ENCODE data around the gene FOXK1. TPM values are rescaled to one million over a fixed set of nuclear protein-coding genes. Genes with fewer than 3 reads are reported as not detected.

The FOXK1 gene
- total RNA-seq, 2 donors from 2014 or later = 34.3 to 62.4 TPM

DNA sequence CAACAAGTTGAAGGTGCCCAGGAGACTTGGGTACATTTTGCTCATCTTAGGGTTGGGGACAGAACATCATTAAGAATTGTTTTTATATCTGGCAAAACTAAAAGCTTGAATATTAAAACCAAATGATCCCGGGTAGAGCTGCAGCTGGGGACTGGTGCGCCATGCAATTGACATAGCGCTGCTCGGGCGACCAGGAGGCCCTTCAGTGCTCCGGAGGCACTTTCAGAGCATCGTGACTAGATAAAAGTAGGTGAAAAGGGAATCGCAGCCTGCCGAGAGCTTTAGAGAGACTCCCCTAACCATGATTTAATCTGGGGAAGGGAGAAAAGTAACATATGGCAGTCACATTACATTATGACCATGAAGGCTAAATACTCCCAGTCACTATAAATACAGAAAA, 21.4 kb downstream of the FOXK1 start:
- no peaks in the 10 kb centered on the region for H3K9me3 ChIP-seq
- H3K4me1 ChIP-seq (ENCODE audit: control insufficient read depth in 1 of 2, low read depth in 2 of 2) = peaks cover 40 to 93% of the 10 kb centered on the region in 2 donors
- H3K27ac ChIP-seq = peak overlapping the region in 1 of 2 donors; percentile 11

DNA sequence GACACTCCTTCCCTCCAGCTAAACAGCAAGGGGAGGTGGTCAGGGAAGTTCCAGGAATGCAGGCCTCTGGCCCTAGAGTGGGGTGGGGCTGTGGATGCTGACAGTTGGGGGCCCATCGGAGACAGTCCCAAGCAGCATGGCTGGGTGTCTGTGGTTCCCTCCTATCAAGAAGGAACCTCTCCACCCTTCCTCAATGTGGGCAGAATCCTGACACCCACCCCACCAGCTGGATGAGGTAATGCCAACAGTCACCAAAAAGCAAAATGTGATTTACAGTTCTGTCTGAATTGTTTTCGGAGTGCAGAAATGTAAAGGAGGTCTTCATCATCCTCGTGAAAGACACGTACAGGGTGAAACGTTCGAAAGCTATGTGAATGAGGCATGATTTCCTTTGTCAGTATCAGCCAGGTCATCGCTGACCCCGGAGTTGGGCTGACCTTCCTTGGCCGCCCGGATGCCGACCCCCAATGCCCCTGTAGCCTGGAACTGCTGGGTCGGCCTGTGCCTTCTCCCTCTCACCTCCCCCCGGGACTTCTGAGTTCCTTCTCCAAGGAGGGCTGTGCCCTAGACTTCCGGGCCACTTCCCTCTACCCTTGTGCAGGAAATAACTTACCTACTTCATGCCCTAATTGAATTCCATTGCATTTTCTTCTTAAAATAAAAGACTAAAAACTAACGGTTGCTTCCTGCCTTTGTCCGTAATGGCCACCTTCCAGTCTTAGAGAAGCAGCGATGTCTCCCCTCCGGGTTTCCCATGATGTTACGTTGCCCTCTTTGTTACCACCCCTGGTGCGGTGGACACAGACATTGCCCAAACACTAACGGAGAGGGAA, 24.5 kb downstream of the FOXK1 start:
- Histone ChIP-seq H3K27me3 (replicated peaks; ENCODE audit: insufficient read depth) (no peaks in the 10 kb centered on the region), H3K27ac (no peak overlapping the region), H3K9me3 (no peaks in the 10 kb centered on the region), H3K4me1 (ENCODE audit: control insufficient read depth in 1 of 2, low read depth in 2 of 2) (peaks cover 23 to 63% of the 10 kb centered on the region in 2 donors), H3K4me3 (no peak overlapping the region), H3K36me3 (no peaks in the 10 kb centered on the region)
- TF ChIP-seq, protein P1, sequence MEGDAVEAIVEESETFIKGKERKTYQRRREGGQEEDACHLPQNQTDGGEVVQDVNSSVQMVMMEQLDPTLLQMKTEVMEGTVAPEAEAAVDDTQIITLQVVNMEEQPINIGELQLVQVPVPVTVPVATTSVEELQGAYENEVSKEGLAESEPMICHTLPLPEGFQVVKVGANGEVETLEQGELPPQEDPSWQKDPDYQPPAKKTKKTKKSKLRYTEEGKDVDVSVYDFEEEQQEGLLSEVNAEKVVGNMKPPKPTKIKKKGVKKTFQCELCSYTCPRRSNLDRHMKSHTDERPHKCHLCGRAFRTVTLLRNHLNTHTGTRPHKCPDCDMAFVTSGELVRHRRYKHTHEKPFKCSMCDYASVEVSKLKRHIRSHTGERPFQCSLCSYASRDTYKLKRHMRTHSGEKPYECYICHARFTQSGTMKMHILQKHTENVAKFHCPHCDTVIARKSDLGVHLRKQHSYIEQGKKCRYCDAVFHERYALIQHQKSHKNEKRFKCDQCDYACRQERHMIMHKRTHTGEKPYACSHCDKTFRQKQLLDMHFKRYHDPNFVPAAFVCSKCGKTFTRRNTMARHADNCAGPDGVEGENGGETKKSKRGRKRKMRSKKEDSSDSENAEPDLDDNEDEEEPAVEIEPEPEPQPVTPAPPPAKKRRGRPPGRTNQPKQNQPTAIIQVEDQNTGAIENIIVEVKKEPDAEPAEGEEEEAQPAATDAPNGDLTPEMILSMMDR (IDR thresholded peaks at IDR 0.05) = no peak
- DNase-seq (ENCODE audit: low spot score) (no peak), ATAC-seq (ENCODE audit: insufficient number of reproducible peaks, low FRiP score, low read depth) (no peak)

More for the DNA sequence above, 21.4 kb downstream of the FOXK1 start:
- DNase-seq (ENCODE audit: low spot score) = no peak
- TF ChIP-seq, protein P1 (IDR thresholded peaks at IDR 0.05) = no peak
- no peak for ATAC-seq (ENCODE audit: insufficient number of reproducible peaks, low FRiP score, low read depth)
- Histone ChIP-seq H3K36me3 (no peaks in the 10 kb centered on the region), H3K27me3 (replicated peaks; ENCODE audit: insufficient read depth) (no peaks in the 10 kb centered on the region), H3K4me3 (peak overlapping the region; percentile 20)

DNA sequence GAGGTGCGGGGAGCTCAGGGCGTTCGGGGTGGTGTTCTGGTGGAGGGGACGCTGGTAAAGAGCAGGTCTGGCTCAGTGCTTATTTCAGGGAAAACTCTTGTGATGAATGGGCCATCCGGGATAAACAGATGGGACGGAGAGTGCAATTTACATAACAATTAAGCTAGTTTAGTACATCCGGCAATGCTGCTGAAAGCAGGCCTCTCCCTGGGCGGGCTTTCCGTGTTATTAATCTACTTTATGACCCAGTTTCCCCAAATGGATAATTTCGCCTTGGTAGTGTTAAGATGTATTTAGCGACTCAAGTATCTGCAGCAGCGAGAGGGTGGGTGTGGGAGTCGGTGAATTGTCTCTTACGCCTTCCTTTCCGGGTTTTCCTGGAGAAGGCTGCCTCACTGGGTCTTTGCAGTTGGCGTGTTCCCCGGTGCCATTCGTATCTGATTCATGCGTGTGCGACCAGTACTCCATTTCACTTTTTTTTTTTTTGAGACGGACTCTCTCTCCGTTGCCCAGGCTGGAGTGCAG, 25.2 kb downstream of the FOXK1 start:
- H3K27ac ChIP-seq = no peak overlapping the region
- no peaks in the 10 kb centered on the region for H3K9me3 ChIP-seq
- no peak overlapping the region for H3K4me3 ChIP-seq
- H3K27me3 ChIP-seq (replicated peaks; ENCODE audit: insufficient read depth) = no peaks in the 10 kb centered on the region
- H3K36me3 ChIP-seq = no peaks in the 10 kb centered on the region
- ATAC-seq (ENCODE audit: insufficient number of reproducible peaks, low FRiP score, low read depth) (no peak), DNase-seq (ENCODE audit: low spot score) (no peak)
- TF ChIP-seq, protein P1 (IDR thresholded peaks at IDR 0.05) = no peak
- H3K4me1 ChIP-seq (ENCODE audit: control insufficient read depth in 1 of 2, low read depth in 2 of 2) = peaks cover 23 to 58% of the 10 kb centered on the region in 2 donors

DNA sequence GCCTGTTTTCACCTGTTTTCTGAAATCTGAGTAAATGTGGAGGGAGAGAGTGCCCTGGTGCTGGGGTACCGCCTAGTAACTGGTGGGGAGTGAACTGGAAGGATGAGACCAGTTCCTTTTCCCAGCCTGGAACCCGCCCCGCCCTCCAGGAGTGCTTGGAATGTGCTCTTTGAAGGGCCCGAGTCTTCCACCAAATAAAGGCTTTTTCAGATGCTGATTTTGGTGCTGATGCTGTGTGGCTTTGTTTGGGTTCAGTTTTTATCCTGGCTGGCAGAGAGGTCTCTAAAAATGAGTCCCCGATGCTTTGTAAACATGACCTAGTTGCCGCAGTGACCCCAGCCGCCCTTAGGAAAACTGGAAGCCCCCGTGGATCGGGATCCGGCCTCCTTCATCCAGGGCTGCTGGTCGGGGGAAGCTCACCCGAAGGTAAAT, 25.9 kb downstream of the FOXK1 start:
- Histone ChIP-seq H3K27ac (no peak overlapping the region), H3K36me3 (no peaks in the 10 kb centered on the region), H3K4me3 (no peak overlapping the region), H3K4me1 (ENCODE audit: control insufficient read depth in 1 of 2, low read depth in 2 of 2) (peaks cover 17 to 56% of the 10 kb centered on the region in 2 donors), H3K27me3 (replicated peaks; ENCODE audit: insufficient read depth) (no peaks in the 10 kb centered on the region), H3K9me3 (no peaks in the 10 kb centered on the region)
- TF ChIP-seq, protein P1 (IDR thresholded peaks at IDR 0.05) = no peak
- no peak for DNase-seq (ENCODE audit: low spot score)
- no peak for ATAC-seq (ENCODE audit: insufficient number of reproducible peaks, low FRiP score, low read depth)

DNA sequence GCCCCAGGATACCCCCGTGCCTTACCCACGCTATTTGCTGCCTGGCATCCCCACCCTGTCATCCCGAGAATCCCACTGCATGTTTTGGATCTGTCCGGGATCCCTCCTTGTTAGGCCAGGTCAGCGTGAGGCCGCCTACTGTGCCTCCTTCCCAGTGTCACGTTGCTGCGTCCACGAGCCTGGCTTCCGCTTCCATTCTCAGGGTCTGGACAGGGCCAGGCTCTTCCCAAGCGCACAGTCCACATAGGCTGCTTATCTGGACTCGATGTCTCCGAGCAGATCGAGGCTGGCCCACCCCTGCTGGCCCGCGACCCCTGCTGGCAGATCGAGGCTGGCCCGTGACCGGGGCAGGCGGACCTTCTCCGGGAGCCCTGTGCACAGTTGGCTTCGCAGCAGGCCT, 27.1 kb downstream of the FOXK1 start:
- no peak for DNase-seq (ENCODE audit: low spot score)
- H3K4me1 ChIP-seq (ENCODE audit: control insufficient read depth in 1 of 2, low read depth in 2 of 2) = peaks cover 11 to 47% of the 10 kb centered on the region in 2 donors

More for the DNA sequence above, 27.1 kb downstream of the FOXK1 start:
- Histone ChIP-seq H3K27ac (no peak overlapping the region), H3K4me3 (no peak overlapping the region), H3K27me3 (replicated peaks; ENCODE audit: insufficient read depth) (no peaks in the 10 kb centered on the region), H3K9me3 (no peaks in the 10 kb centered on the region), H3K36me3 (no peaks in the 10 kb centered on the region)
- no peak for ATAC-seq (ENCODE audit: insufficient number of reproducible peaks, low FRiP score, low read depth)
- TF ChIP-seq, protein P1 (IDR thresholded peaks at IDR 0.05) = no peak
